HG02885 (cell line): Measurements from ENCODE around the gene FMO2.

Experiments used
- ATAC-seq: cut with Tn5 transposase; IDR thresholded peaks from one replicate; pipeline ENCODE4 v1.9.1; 2021; ENCODE audit warnings: mild to moderate bottlenecking; ENCODE audit not compliant: unreplicated experiment, poor library complexity

Gene FMO2

DNA sequence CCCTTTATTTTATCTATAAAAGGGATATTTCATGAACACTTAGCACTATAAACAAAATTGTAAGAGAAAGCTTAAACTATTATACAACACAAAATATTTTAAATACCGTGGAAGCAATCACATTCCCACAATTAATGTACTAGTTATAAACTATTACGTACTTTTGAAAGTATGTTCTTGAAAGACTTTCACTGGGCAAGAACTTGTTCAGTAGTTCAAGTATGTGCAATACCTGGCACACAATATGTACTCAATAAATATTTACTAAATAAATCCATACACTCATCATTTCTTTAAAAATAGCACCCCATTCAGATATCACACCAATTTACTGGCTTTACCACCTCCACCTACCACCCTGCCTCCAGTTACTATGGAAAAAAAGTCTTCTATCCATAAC is 12.6 kb upstream of the FMO2 start:
- no peak for ATAC-seq

DNA sequence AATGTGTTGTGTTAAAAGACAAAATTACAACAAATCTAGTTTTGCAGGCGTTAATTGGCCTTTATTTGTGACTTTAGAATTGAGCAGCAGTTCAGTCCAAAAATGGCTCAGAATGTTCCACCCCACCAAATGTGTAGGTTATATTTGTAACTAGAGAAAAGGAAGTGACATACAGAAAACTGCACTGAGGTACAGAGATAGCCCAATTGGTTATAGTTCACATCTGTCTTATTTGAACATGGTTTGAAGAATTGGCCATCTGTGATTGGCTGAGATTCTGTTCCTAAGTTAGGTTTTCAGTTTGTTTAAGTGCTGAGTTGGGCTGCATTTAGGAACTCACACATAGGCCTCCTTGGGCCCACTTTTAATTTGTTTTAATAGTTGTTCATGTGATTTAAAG is 12.0 kb upstream of the FMO2 start:
- ATAC-seq: no peak

DNA sequence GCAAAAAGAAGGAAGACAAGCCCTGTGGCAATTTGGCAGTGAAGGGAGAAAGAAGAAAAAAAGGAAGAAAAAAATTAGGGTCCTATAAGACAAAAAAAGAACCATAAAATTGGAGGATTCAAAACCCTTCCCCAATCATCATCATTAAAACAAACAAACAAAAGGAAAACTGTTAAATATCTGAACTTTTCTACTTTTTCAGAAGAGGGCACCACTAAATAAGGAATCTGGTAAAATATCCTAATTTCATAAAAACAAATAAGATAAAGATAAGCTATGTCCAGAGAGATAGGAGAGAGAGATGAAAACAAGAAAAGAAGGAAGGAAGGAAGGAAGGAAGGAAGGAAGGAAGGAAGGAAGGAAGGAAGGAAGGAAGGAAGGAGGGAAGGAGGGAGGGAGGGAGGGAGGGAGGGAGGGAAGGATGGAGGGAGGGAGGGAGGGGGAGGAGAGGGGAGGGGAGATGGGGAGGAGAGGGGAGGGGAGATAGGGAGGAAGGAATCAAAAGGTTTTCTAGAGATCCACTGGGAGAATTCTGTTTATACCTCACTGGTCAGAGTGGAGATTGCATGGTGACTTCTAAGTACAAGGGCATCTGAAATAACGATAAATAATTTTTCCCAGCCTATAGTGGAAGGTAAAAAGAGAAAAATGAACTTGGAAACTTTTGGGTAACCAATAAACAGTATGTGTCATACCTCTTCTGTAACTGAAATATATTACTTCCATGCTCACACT is 10.4 kb upstream of the FMO2 start:
- no peak for ATAC-seq

- no peak for ATAC-seq
Measured at GRCh38 chr1:171177261-171177660, 7.8 kb upstream of the FMO2 start.

DNA sequence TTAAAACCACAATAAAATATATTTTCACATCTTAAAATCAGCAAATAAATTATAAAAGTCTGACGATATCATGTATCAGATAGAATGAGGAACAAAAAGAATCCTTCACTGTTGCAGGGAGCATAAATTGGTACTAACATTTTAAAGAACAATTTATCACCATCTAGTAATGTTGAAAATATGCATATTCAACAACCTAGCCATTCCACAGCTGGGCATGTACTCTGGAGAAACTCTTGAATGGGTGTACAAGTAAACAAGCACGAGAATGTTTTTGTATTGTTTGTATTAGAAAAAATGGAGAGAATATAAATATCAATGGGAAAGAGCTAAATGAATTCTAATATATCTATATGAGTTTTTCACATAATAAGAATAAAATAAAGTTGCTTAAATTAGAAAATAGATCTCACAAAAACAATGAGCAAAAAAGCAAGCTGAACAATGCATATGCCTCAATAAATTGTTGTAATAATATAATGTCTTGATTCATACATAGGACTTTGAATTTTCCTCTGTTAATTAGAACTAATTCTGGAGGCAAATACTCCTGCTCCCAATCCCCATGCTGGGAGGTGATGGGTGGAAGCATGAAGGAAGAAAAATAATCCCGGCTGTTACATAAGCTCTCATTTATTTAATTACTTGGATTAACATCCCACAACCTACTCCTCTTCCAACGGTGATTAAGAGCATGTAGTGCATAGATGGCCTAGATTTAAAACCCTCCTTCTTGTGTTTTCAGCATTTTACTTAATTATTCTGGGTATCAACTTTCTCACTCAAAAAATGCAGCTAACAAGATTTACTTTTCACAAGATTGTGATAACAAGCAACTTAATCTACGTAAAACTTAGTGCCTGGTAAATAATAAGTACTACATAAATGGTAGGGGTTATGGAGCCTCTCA is 5.5 kb upstream of the FMO2 start:
- no peak for ATAC-seq

GRCh38 chr1:171180670-171181069 is 4.4 kb upstream of the FMO2 start:
- ATAC-seq: no peak

DNA sequence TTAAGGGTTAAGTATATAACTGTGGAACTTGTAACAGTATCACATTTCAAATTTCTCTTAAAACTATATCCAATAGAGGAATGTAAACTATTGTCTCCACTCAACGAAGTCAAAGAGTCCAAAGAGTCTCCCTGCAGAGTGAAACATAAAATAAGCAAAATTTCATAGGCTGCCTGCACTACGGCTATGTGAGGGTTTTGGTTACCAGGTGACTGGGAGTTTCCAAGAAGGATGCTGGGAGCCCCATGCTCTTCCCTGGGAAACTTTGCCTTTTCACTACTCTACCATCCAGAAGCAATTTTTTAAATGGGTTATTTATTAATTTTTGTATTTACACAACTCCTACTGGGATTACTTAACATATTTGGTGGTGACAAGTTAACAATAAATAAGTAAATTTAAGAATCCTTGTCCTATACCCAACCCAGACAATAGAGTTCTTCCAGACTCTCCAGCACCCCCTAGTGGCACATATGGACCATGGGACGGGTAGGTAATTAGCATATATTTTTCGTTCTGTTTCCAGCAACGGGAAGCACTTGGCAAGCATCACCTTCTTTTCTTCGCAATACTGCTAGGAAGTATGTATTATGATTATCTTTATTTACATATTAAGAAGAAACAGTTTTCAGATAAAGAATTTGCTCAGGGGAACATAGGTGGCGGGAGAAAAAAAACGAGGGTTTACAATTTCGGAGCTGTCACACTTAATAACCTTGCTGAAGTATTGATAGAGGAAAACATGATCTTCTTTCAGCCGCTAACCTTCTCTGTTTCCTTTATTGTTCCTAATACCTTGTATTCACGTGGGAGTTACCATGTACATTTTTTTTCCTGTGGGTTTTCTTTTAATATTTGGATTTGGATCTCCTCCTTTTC is 3.5 kb downstream of the FMO2 start:
- ATAC-seq: peak; percentile 84

- ATAC-seq: no peak
Measured at GRCh38 chr1:171191992-171192391, 6.9 kb downstream of the FMO2 start.

- no peak for ATAC-seq
Measured at GRCh38 chr1:171195767-171196166, 10.7 kb downstream of the FMO2 start.

DNA sequence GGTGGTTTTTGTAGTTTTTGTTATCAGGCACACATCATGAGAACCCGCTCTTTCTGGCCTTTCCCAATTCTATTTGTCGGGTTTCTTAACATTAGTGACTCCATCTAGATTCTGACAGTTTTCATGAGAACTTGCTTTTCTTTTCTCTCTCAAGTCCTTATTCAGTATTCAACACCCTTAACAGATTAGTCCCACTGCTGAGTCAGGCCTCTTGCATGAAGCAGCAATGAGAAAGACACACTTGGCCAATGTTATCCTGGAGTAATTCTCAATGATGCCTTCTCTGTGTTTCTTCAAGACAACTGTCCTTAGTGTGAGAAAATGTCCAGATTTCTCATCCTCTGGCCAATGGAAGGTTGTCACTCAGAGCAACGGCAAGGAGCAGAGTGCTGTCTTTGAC is 11.3 kb downstream of the FMO2 start:
- ATAC-seq: no peak

GRCh38 chr1:171198081-171198480 is 13.0 kb downstream of the FMO2 start:
- ATAC-seq: no peak

- no peak for ATAC-seq
Measured at GRCh38 chr1:171204296-171204695, 19.2 kb downstream of the FMO2 start.

- no peak for ATAC-seq
Measured at GRCh38 chr1:171206204-171206977, 21.3 kb downstream of the FMO2 start.

- no peak for ATAC-seq
Measured at GRCh38 chr1:171206978-171207355, 21.9 kb downstream of the FMO2 start.

- ATAC-seq: no peak
Measured at GRCh38 chr1:171207377-171207776, 22.3 kb downstream of the FMO2 start.

DNA sequence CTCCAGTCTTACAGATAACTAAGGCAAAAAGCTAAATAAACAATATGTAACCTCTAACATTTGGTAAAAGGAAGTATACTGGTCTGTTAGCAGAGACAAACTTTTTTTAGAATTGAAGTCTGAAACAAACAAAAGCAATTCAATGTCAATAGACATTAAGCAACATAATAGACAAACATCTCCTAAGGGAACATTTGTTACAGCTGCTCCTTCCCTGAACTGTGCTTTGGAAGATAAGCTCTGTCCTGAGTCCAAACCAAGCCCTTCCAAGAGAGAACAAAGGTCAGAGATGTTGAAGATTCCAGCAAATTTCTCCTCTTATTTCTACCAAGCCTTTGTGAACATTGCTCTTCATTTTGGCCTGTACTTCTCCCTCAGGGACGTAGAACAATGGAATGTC is 25.3 kb downstream of the FMO2 start:
- no peak for ATAC-seq

DNA sequence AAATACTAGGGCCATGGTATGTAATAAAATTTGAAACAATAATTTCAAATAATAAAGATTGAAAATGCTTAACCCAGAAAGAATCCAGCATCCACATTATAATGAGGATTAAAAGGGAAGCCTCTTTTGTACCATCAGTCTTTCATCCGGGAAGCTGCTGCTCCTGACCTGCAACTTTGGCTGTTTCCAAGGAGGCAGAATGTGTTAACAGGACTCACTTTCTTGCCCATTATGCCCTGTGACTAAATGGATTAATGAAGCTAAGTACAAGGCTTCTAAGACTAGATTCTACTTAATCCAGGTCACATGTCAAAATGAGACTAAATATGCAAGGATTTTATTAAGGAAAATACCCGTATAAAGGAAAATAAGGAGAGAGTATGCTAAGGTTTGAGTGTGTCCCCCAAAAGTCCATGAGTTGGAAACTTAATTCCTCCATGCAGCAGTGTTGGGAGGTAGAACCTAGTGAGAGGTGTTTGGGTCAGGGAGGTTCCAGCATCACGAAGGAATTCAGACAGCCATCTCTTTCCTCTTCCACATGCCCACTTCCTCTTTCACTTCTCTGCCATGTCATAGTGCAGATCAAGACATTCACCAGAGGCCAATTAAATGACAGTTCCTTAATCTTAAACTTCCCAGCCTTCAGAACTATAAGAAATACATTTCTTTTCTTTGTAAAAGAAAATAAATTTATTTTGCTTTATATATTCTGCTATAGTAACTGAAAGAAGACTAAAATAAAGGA is 27.7 kb downstream of the FMO2 start:
- no peak for ATAC-seq

- no peak for ATAC-seq
Measured at GRCh38 chr1:171213559-171214454, 28.7 kb downstream of the FMO2 start.
